IMR-90 (cell line): Measurements from ENCODE around the gene PLA2G2C.

Experiments
- CTCF ChIP-seq: conservative IDR thresholded peaks from 2 replicates; pipeline ENCODE4 v1.5.1; 2012; ENCODE audit warnings: mild to moderate bottlenecking, low read depth, low read length, improper control_type of control experiment
- POLR2A ChIP-seq: IDR thresholded peaks from 2 replicates; pipeline ENCODE4 v1.6.1; 2012; ENCODE audit warnings: mild to moderate bottlenecking, low read depth, low read length

GRCh38 chr1:20178634-20179370 lies 7.5 kb downstream of the PLA2G2C start:
- no peak for TF ChIP-seq CTCF
- no peak for TF ChIP-seq POLR2A
